ENCODE results near the gene HOXC9. TPM values are rescaled to one million over a fixed set of nuclear protein-coding genes. Genes with fewer than 3 reads are reported as not detected.

Gene HOXC9
- total RNA-seq, 1 experiment from 2014 or later: 11.3 TPM

GRCh38 chr12:53976823-53977595 lies 23.0 kb upstream of the HOXC9 start:
- H3K27ac ChIP-seq (ENCODE audit: low read depth, low read length): no peak overlapping the region
- H2AFZ ChIP-seq (ENCODE audit: low read depth, low read length, poor library complexity, severe bottlenecking): no peak overlapping the region
- H3K27me3 ChIP-seq (ENCODE audit: insufficient read depth, low read length): no peaks in the 10 kb centered on the region
- no peaks in the 10 kb centered on the region for H3K79me2 ChIP-seq (ENCODE audit: insufficient read depth, low read length)
- RAD21 ChIA-PET (ENCODE audit: low non-redundant PET in 1 of 2, low total read pairs in 2 of 2, uncharacterized antibody in 2 of 2, unreplicated experiment in 2 of 2): no interaction called here
- no peaks in the 10 kb centered on the region for H4K20me1 ChIP-seq (ENCODE audit: insufficient read depth)
- H3K4me3 ChIP-seq (replicated peaks in 1 of 2; ENCODE audit: low read depth in 1 of 2, low read length in 2 of 2): no peak overlapping the region
- no peak for ATAC-seq
- intact Hi-C loops (cut with micrococcal nuclease): no loop called here
- H3K36me3 ChIP-seq (ENCODE audit: control insufficient read depth in 1 of 2, insufficient read depth in 2 of 2, low read length in 2 of 2): no peaks in the 10 kb centered on the region
- CTCF ChIA-PET: interaction anchor here (1.1 to 1.4 kb wide), 3 partner anchors 8 to 231 kb away, joined by 3 to 7 read pairs (median 4); partner anchors contain the start of gene HOXC10
- no peak for DNase-seq (ENCODE audit: low read depth, low spot score)
- H3K9ac ChIP-seq (ENCODE audit: low read length): no peak overlapping the region
- no TSS peak for BruUV-seq (replicated peaks)
- H3K9me3 ChIP-seq (ENCODE audit: control insufficient read depth in 1 of 2, insufficient read depth in 1 of 2, low read depth in 1 of 2, low read length in 2 of 2): no peaks in the 10 kb centered on the region
- no peaks in the 10 kb centered on the region for H3K9me2 ChIP-seq (ENCODE audit: insufficient read depth)
- peaks cover 0 to 14% of the 10 kb centered on the region in 2 experiments; a peak in 2 of 4 replicates for H3K4me1 ChIP-seq (ENCODE audit: control insufficient read depth in 1 of 2, insufficient read depth in 2 of 2, low read length in 2 of 2)
- POLR2A ChIA-PET: no interaction called here
- no peak overlapping the region for H3K4me2 ChIP-seq (ENCODE audit: low read length)
- TF ChIP-seq JUND (IDR thresholded peaks at IDR 0.05) (no peak), TCF7L2 (IDR thresholded peaks at IDR 0.05; ENCODE audit: borderline replicate concordance, extremely low read depth, insufficient read depth, insufficient read length) (no peak), SIN3A (IDR thresholded peaks at IDR 0.05; ENCODE audit: low read depth) (no peak), POLR2AphosphoS5 (IDR thresholded peaks at IDR 0.05; ENCODE audit: low read depth, low read length) (no peak), EGR1 (IDR thresholded peaks at IDR 0.05; ENCODE audit: low read depth) (no peak), ELF1 (IDR thresholded peaks at IDR 0.05; ENCODE audit: borderline replicate concordance, low read depth) (no peak)
- TF ChIP-seq, protein P1, sequence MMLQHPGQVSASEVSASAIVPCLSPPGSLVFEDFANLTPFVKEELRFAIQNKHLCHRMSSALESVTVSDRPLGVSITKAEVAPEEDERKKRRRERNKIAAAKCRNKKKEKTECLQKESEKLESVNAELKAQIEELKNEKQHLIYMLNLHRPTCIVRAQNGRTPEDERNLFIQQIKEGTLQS (IDR thresholded peaks at IDR 0.05): no peak

DNA sequence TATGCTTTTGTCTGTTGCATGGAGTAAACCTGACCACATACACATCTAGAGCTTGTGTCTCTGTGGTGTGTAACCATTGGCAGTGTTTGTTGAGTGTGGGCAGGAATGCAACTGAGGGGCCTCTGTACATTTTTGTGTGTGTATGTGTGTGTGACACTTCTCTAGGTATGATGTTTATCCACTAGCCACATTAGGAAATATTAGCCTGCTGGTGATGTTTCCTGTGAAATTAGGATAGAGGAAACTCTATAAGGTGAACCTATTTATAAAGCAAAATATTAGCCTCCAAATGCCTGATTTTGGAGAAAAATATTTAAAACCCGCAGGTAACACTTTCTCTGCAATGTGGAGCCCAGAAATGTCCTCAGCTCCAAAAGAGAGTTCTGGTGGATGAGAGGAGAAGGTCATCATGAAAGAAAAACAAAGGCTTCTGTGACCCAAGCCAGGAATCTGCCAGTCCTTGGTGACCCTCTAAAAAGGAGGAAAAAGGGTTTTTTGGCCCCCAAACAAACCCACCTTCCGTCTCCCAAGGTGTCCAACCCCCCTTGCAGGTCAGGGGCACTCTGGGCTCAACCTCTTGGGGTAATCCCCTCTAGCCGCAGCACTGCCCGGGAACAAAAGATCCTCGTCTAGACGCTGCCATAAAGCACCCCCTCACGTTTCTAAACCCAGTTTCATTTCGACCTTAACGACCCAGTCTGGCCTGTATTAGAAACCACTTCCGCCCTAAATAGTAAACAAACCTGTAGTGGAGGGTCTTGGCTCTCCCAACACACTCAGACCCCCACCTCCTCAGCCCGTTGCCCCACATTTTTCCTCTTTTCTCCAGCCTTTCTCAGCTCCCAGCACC lies 22.1 kb upstream of the HOXC9 start:
- CTCF ChIA-PET: no interaction called here
- intact Hi-C loops (cut with micrococcal nuclease): no loop called here
- Histone ChIP-seq H3K4me1 (ENCODE audit: control insufficient read depth in 1 of 2, insufficient read depth in 2 of 2, low read length in 2 of 2) (peaks cover 0 to 14% of the 10 kb centered on the region in 2 experiments; a peak in 2 of 4 replicates), H4K20me1 (ENCODE audit: insufficient read depth) (no peaks in the 10 kb centered on the region), H3K4me2 (ENCODE audit: low read length) (no peak overlapping the region), H2AFZ (ENCODE audit: low read depth, low read length, poor library complexity, severe bottlenecking) (no peak overlapping the region), H3K9ac (ENCODE audit: low read length) (no peak overlapping the region), H3K27me3 (ENCODE audit: insufficient read depth, low read length) (no peaks in the 10 kb centered on the region), H3K79me2 (ENCODE audit: insufficient read depth, low read length) (no peaks in the 10 kb centered on the region), H3K9me2 (ENCODE audit: insufficient read depth) (no peaks in the 10 kb centered on the region), H3K4me3 (replicated peaks in 1 of 2; ENCODE audit: low read depth in 1 of 2, low read length in 2 of 2) (no peak overlapping the region), H3K9me3 (ENCODE audit: control insufficient read depth in 1 of 2, insufficient read depth in 1 of 2, low read depth in 1 of 2, low read length in 2 of 2) (no peaks in the 10 kb centered on the region), H3K27ac (ENCODE audit: low read depth, low read length) (no peak overlapping the region), H3K36me3 (ENCODE audit: control insufficient read depth in 1 of 2, insufficient read depth in 2 of 2, low read length in 2 of 2) (no peaks in the 10 kb centered on the region)
- DNase-seq (ENCODE audit: low read depth, low spot score) (no peak), ATAC-seq (no peak)
- no TSS peak for BruUV-seq (replicated peaks)
- POLR2A ChIA-PET: interaction anchor here (0.6 kb wide), 1 partner anchor 249 kb away, joined by 3 read pairs; no protein-coding TSS in a partner anchor
- RAD21 ChIA-PET (ENCODE audit: low non-redundant PET in 1 of 2, low total read pairs in 2 of 2, uncharacterized antibody in 2 of 2, unreplicated experiment in 2 of 2): no interaction called here
- TF ChIP-seq MAX (IDR thresholded peaks at IDR 0.05): no peak
- no peak for TF ChIP-seq ZNF274 (IDR thresholded peaks at IDR 0.05; ENCODE audit: low read depth, low read length)
- TF ChIP-seq ZFX (IDR thresholded peaks at IDR 0.05): no peak
- no peak for TF ChIP-seq POLR2AphosphoS5 (IDR thresholded peaks at IDR 0.05; ENCODE audit: low read depth, low read length)
- no peak for TF ChIP-seq REST (IDR thresholded peaks at IDR 0.05; ENCODE audit: low read depth)
- TF ChIP-seq SIN3A (IDR thresholded peaks at IDR 0.05; ENCODE audit: low read depth): no peak

Data from HCT116 (cell line).